OCI-LY3 (cell line): ENCODE data around the gene PIK3R3.

ENCODE experiments used
- H2AFZ ChIP-seq: fragments of 200-600, 300-600 bp; shearing (Covaris generic); 2 replicates; pipeline ENCODE4 v1.6.0; 2014; ENCODE audit warnings: antibody characterized with exemption, low read depth, low read length
- H3K27ac ChIP-seq: fragments of 200-600, 300-600 bp; sonication (generic); 2 replicates; pipeline ENCODE4 v1.5.1; 2014; ENCODE audit warnings: mild to moderate bottlenecking, low read length, moderate library complexity, mixed read lengths
- H3K27me3 ChIP-seq: fragments of 200-600, 300-600 bp; sonication (generic); 2 replicates; pipeline ENCODE4 v1.6.1; 2014; ENCODE audit warnings: low read depth, low read length, mixed read lengths
- H3K36me3 ChIP-seq: fragments of 200-600, 300-600 bp; sonication (generic); replicated peaks from 2 replicates; pipeline ENCODE3; 2014; ENCODE audit warnings: low read depth, low read length, mixed read lengths
- H3K4me1 ChIP-seq: fragments of 300-600, 200-600 bp; sonication (generic); 2 replicates; pipeline ENCODE4 v1.6.1; 2014; ENCODE audit warnings: low read length, mixed read lengths
- H3K4me2 ChIP-seq: fragments of 200-600, 300-600 bp; sonication (generic); 2 replicates; pipeline ENCODE4 v1.6.1; 2014; ENCODE audit warnings: low read length, mixed read lengths
- H3K4me3 ChIP-seq: fragments of 300-600, 200-600 bp; sonication (generic); 2 replicates; pipeline ENCODE4 v1.5.1; 2014; ENCODE audit warnings: antibody characterized with exemption, mild to moderate bottlenecking, low read length, moderate library complexity
- H3K79me2 ChIP-seq: fragments of 300-600, 200-600 bp; shearing (Covaris generic); 2 replicates; pipeline ENCODE4 v1.6.1; 2014; ENCODE audit warnings: mild to moderate bottlenecking, low read length, mixed read lengths
- H3K9ac ChIP-seq: fragments of 300-600, 200-600 bp; shearing (Covaris generic); 2 replicates; pipeline ENCODE4 v1.6.0; 2014; ENCODE audit warnings: mild to moderate bottlenecking, low read length, moderate library complexity
- H3K9me3 ChIP-seq: fragments of 200-600, 300-600 bp; shearing (Covaris generic); 2 replicates; pipeline ENCODE4 v1.6.1; 2014; ENCODE audit warnings: low read length, mixed read lengths; ENCODE audit not compliant: insufficient read depth
- H4K20me1 ChIP-seq: fragments of 200-600, 300-600 bp; sonication (generic); 2 replicates; pipeline ENCODE4 v1.6.1; 2016; ENCODE audit warnings: low read length, mixed read lengths; ENCODE audit not compliant: insufficient read depth
- CTCF ChIP-seq: fragments of 200-600, 300-600 bp; sonication (generic); IDR thresholded peaks from 2 replicates; pipeline ENCODE4 v1.5.1; 2014; ENCODE audit warnings: antibody characterized with exemption, low read length, low read depth
- EZH2phosphoT487 ChIP-seq: fragments of 200-600 bp; shearing (Covaris generic); IDR thresholded peaks from 2 replicates; pipeline ENCODE4 v1.6.1; 2018; ENCODE audit warnings: antibody characterized with exemption, mixed run types, low read depth

PIK3R3 gene

GRCh38 chr1:46102769-46103476 lies 29.5 kb downstream of the PIK3R3 start:
- H3K4me1 ChIP-seq = no peaks in the 10 kb centered on the region; the same call in 1 of the 2 replicates
- H3K4me2 ChIP-seq = no peak overlapping the region
- no peaks in the 10 kb centered on the region for H3K79me2 ChIP-seq
- no peaks in the 10 kb centered on the region for H3K9me3 ChIP-seq
- no peak overlapping the region for H3K4me3 ChIP-seq
- TF ChIP-seq EZH2phosphoT487 = no peak
- TF ChIP-seq CTCF = no peak
- H3K27ac ChIP-seq = no peak overlapping the region
- H3K36me3 ChIP-seq = no peaks in the 10 kb centered on the region
- no peak overlapping the region for H3K9ac ChIP-seq
- H2AFZ ChIP-seq = no peak overlapping the region
- H4K20me1 ChIP-seq = no peaks in the 10 kb centered on the region
- H3K27me3 ChIP-seq = no peaks in the 10 kb centered on the region

GRCh38 chr1:46099215-46099614 lies 33.2 kb downstream of the PIK3R3 start:
- Histone ChIP-seq H3K9ac (no peak overlapping the region), H3K4me1 (peaks cover 8% of the 10 kb centered on the region; the same call in 1 of the 2 replicates), H3K79me2 (peaks cover 3% of the 10 kb centered on the region; the same call in 1 of the 2 replicates)

GRCh38 chr1:46098027-46098712 lies 34.3 kb downstream of the PIK3R3 start:
- H3K9ac ChIP-seq = no peak overlapping the region
- no peak overlapping the region for H3K4me3 ChIP-seq
- TF ChIP-seq CTCF (no peak), EZH2phosphoT487 (no peak)
- no peak overlapping the region for H3K4me2 ChIP-seq
- no peaks in the 10 kb centered on the region for H3K27me3 ChIP-seq
- H3K4me1 ChIP-seq = peaks cover 8% of the 10 kb centered on the region; the same call in 1 of the 2 replicates
- no peaks in the 10 kb centered on the region for H3K36me3 ChIP-seq
- peaks cover 3% of the 10 kb centered on the region; the same call in 1 of the 2 replicates for H3K79me2 ChIP-seq
- H4K20me1 ChIP-seq = no peaks in the 10 kb centered on the region
- no peak overlapping the region for H3K27ac ChIP-seq
- H2AFZ ChIP-seq = no peak overlapping the region
- no peaks in the 10 kb centered on the region for H3K9me3 ChIP-seq

More at GRCh38 chr1:46099215-46099614, 33.2 kb downstream of the PIK3R3 start:
- no peaks in the 10 kb centered on the region for H3K9me3 ChIP-seq
- TF ChIP-seq EZH2phosphoT487 (no peak), CTCF (no peak)
- no peak overlapping the region for H3K4me3 ChIP-seq
- H3K4me2 ChIP-seq = no peak overlapping the region
- no peaks in the 10 kb centered on the region for H4K20me1 ChIP-seq
- H2AFZ ChIP-seq = no peak overlapping the region
- no peaks in the 10 kb centered on the region for H3K36me3 ChIP-seq
- no peaks in the 10 kb centered on the region for H3K27me3 ChIP-seq
- H3K27ac ChIP-seq = no peak overlapping the region

GRCh38 chr1:46097149-46097472 lies 35.3 kb downstream of the PIK3R3 start:
- H3K4me2 ChIP-seq = no peak overlapping the region
- no peaks in the 10 kb centered on the region for H3K27me3 ChIP-seq
- no peak overlapping the region for H2AFZ ChIP-seq
- H4K20me1 ChIP-seq = no peaks in the 10 kb centered on the region
- TF ChIP-seq CTCF (no peak), EZH2phosphoT487 (no peak)
- H3K4me3 ChIP-seq = no peak overlapping the region
- H3K27ac ChIP-seq = no peak overlapping the region
- H3K9me3 ChIP-seq = no peaks in the 10 kb centered on the region
- peaks cover 8% of the 10 kb centered on the region; the same call in 1 of the 2 replicates for H3K4me1 ChIP-seq
- H3K9ac ChIP-seq = no peak overlapping the region
- H3K79me2 ChIP-seq = peaks cover 3% of the 10 kb centered on the region; the same call in 1 of the 2 replicates
- H3K36me3 ChIP-seq = no peaks in the 10 kb centered on the region
